ENCODE measurements around the gene CAPN2.
A peak's percentile ranks its signal among the peaks of the same experiment; 100 is the strongest.

CAPN2 gene

GRCh38 chr1:223819730-223820514, 107.6 kb downstream of the CAPN2 start:
- Histone ChIP-seq H3K27me3 (ENCODE audit: insufficient read depth, low read length, poor library complexity) (no peaks in the 10 kb centered on the region), H3K79me2 (ENCODE audit: control insufficient read depth, insufficient read depth, low read length) (peaks cover 28% of the 10 kb centered on the region), H4K5ac (ENCODE audit: low read length) (no peak overlapping the region), H2BK120ac (ENCODE audit: low read depth, low read length) (no peak overlapping the region), H3K18ac (ENCODE audit: low read length) (peak overlapping the region; percentile 99), H3K9ac (ENCODE audit: low read length) (no peak overlapping the region), H3K4me2 (ENCODE audit: low read length) (no peak overlapping the region), H2BK5ac (ENCODE audit: low read length) (no peak overlapping the region), H4K8ac (ENCODE audit: low read depth, low read length) (no peak overlapping the region), H2AK5ac (ENCODE audit: low read length) (no peak overlapping the region), H2BK15ac (replicated peaks; ENCODE audit: low read depth) (no peak overlapping the region), H3K27ac (ENCODE audit: low read depth, low read length) (peak overlapping the region; percentile 94), H3K4me1 (ENCODE audit: control insufficient read depth, low read depth, low read length) (peaks cover 23% of the 10 kb centered on the region), H3K56ac (ENCODE audit: low read length) (no peak overlapping the region), H3K79me1 (ENCODE audit: low read length) (peaks cover 9% of the 10 kb centered on the region), H3K4me3 (ENCODE audit: low read length) (no peak overlapping the region), H3K23ac (ENCODE audit: low read length) (no peak overlapping the region), H3K36me3 (ENCODE audit: control insufficient read depth, insufficient read depth, low read length) (no peaks in the 10 kb centered on the region), H3K4ac (ENCODE audit: low read depth, low read length) (peak overlapping the region; percentile 70)
- no CpG with 5 or more reads among the region's 4 CpGs for WGBS (ENCODE audit: extremely low coverage, insufficient coverage, low lambda C conversion rate)
- peak; percentile 93 for DNase-seq

GRCh38 chr1:223820515-223820858, 108.1 kb downstream of the CAPN2 start:
- Histone ChIP-seq H3K79me1 (ENCODE audit: low read length) (peaks cover 13% of the 10 kb centered on the region), H3K27me3 (ENCODE audit: insufficient read depth, low read length, poor library complexity) (no peaks in the 10 kb centered on the region), H3K56ac (ENCODE audit: low read length) (peak overlapping the region; percentile 19), H3K4me1 (ENCODE audit: control insufficient read depth, low read depth, low read length) (peaks cover 25% of the 10 kb centered on the region), H2BK5ac (ENCODE audit: low read length) (peak overlapping the region; percentile 89), H3K18ac (ENCODE audit: low read length) (peak overlapping the region; percentile 99), H2BK15ac (replicated peaks; ENCODE audit: low read depth) (peak overlapping the region; percentile 88), H4K8ac (ENCODE audit: low read depth, low read length) (no peak overlapping the region), H3K23ac (ENCODE audit: low read length) (no peak overlapping the region), H2BK120ac (ENCODE audit: low read depth, low read length) (peak overlapping the region; percentile 94), H3K79me2 (ENCODE audit: control insufficient read depth, insufficient read depth, low read length) (peaks cover 30% of the 10 kb centered on the region), H3K27ac (ENCODE audit: low read depth, low read length) (peak overlapping the region; percentile 94), H3K9ac (ENCODE audit: low read length) (peak overlapping the region; percentile 49), H3K4ac (ENCODE audit: low read depth, low read length) (peak overlapping the region; percentile 55), H4K5ac (ENCODE audit: low read length) (peak overlapping the region; percentile 44), H2AK5ac (ENCODE audit: low read length) (peak overlapping the region; percentile 1), H3K4me3 (ENCODE audit: low read length) (no peak overlapping the region), H3K36me3 (ENCODE audit: control insufficient read depth, insufficient read depth, low read length) (no peaks in the 10 kb centered on the region), H3K4me2 (ENCODE audit: low read length) (peak overlapping the region; percentile 3)
- DNase-seq: peak; percentile 94
- no CpG with 5 or more reads among the region's 2 CpGs for WGBS (ENCODE audit: extremely low coverage, insufficient coverage, low lambda C conversion rate)

GRCh38 chr1:223820971-223821370, 108.6 kb downstream of the CAPN2 start:
- peak overlapping the region; percentile 99 for H3K18ac ChIP-seq (ENCODE audit: low read length)

GRCh38 chr1:223824287-223824686, 111.9 kb downstream of the CAPN2 start:
- no peak overlapping the region for H3K4me2 ChIP-seq (ENCODE audit: low read length)
- peaks cover 38% of the 10 kb centered on the region for H3K4me1 ChIP-seq (ENCODE audit: control insufficient read depth, low read depth, low read length)
- H3K4me3 ChIP-seq (ENCODE audit: low read length): no peak overlapping the region
- H4K8ac ChIP-seq (ENCODE audit: low read depth, low read length): no peak overlapping the region
- no peaks in the 10 kb centered on the region for H3K36me3 ChIP-seq (ENCODE audit: control insufficient read depth, insufficient read depth, low read length)
- H4K5ac ChIP-seq (ENCODE audit: low read length): no peak overlapping the region
- no peaks in the 10 kb centered on the region for H3K27me3 ChIP-seq (ENCODE audit: insufficient read depth, low read length, poor library complexity)
- H3K79me1 ChIP-seq (ENCODE audit: low read length): peaks cover 17% of the 10 kb centered on the region
- H3K79me2 ChIP-seq (ENCODE audit: control insufficient read depth, insufficient read depth, low read length): peaks cover 52% of the 10 kb centered on the region
- H3K18ac ChIP-seq (ENCODE audit: low read length): no peak overlapping the region
- H2BK15ac ChIP-seq (replicated peaks; ENCODE audit: low read depth): no peak overlapping the region
- peak overlapping the region; percentile 55 for H3K27ac ChIP-seq (ENCODE audit: low read depth, low read length)
- no peak for DNase-seq
- H3K23ac ChIP-seq (ENCODE audit: low read length): no peak overlapping the region
- no peak overlapping the region for H3K9ac ChIP-seq (ENCODE audit: low read length)
- no peak overlapping the region for H2AK5ac ChIP-seq (ENCODE audit: low read length)
- no CpG with 5 or more reads among the region's 9 CpGs for WGBS (ENCODE audit: extremely low coverage, insufficient coverage, low lambda C conversion rate)
- no peak overlapping the region for H2BK5ac ChIP-seq (ENCODE audit: low read length)
- no peak overlapping the region for H3K56ac ChIP-seq (ENCODE audit: low read length)
- H3K4ac ChIP-seq (ENCODE audit: low read depth, low read length): no peak overlapping the region
- no peak overlapping the region for H2BK120ac ChIP-seq (ENCODE audit: low read depth, low read length)

More at GRCh38 chr1:223820971-223821370, 108.6 kb downstream of the CAPN2 start:
- Histone ChIP-seq H3K79me2 (ENCODE audit: control insufficient read depth, insufficient read depth, low read length) (peaks cover 32% of the 10 kb centered on the region), H3K27ac (ENCODE audit: low read depth, low read length) (peak overlapping the region; percentile 94), H4K5ac (ENCODE audit: low read length) (peak overlapping the region; percentile 50), H4K8ac (ENCODE audit: low read depth, low read length) (no peak overlapping the region), H3K23ac (ENCODE audit: low read length) (no peak overlapping the region), H3K56ac (ENCODE audit: low read length) (peak overlapping the region; percentile 19), H2AK5ac (ENCODE audit: low read length) (peak overlapping the region; percentile 1), H3K4me3 (ENCODE audit: low read length) (no peak overlapping the region), H3K36me3 (ENCODE audit: control insufficient read depth, insufficient read depth, low read length) (no peaks in the 10 kb centered on the region), H2BK5ac (ENCODE audit: low read length) (peak overlapping the region; percentile 89), H3K9ac (ENCODE audit: low read length) (peak overlapping the region; percentile 49), H2BK15ac (replicated peaks; ENCODE audit: low read depth) (peak overlapping the region; percentile 88), H3K27me3 (ENCODE audit: insufficient read depth, low read length, poor library complexity) (no peaks in the 10 kb centered on the region), H2BK120ac (ENCODE audit: low read depth, low read length) (peak overlapping the region; percentile 94), H3K79me1 (ENCODE audit: low read length) (peaks cover 13% of the 10 kb centered on the region), H3K4me2 (ENCODE audit: low read length) (peak overlapping the region; percentile 3), H3K4me1 (ENCODE audit: control insufficient read depth, low read depth, low read length) (peaks cover 27% of the 10 kb centered on the region), H3K4ac (ENCODE audit: low read depth, low read length) (peak overlapping the region; percentile 55)
- no CpG with 5 or more reads among the region's 11 CpGs for WGBS (ENCODE audit: extremely low coverage, insufficient coverage, low lambda C conversion rate)
- no peak for DNase-seq

- no peak overlapping the region for H4K8ac ChIP-seq (ENCODE audit: low read depth, low read length)
These were observed 112.4 kb downstream of the CAPN2 start for GRCh38 chr1:223824712-223825111.

More at GRCh38 chr1:223824712-223825111, 112.4 kb downstream of the CAPN2 start:
- Histone ChIP-seq H3K56ac (ENCODE audit: low read length) (no peak overlapping the region), H3K9ac (ENCODE audit: low read length) (no peak overlapping the region), H3K4me3 (ENCODE audit: low read length) (no peak overlapping the region), H3K4me1 (ENCODE audit: control insufficient read depth, low read depth, low read length) (peaks cover 38% of the 10 kb centered on the region), H3K4me2 (ENCODE audit: low read length) (no peak overlapping the region), H2AK5ac (ENCODE audit: low read length) (no peak overlapping the region), H2BK5ac (ENCODE audit: low read length) (no peak overlapping the region), H3K36me3 (ENCODE audit: control insufficient read depth, insufficient read depth, low read length) (no peaks in the 10 kb centered on the region), H3K23ac (ENCODE audit: low read length) (no peak overlapping the region), H3K18ac (ENCODE audit: low read length) (no peak overlapping the region), H3K27me3 (ENCODE audit: insufficient read depth, low read length, poor library complexity) (no peaks in the 10 kb centered on the region), H3K79me2 (ENCODE audit: control insufficient read depth, insufficient read depth, low read length) (peaks cover 56% of the 10 kb centered on the region), H2BK120ac (ENCODE audit: low read depth, low read length) (no peak overlapping the region), H4K5ac (ENCODE audit: low read length) (no peak overlapping the region), H3K79me1 (ENCODE audit: low read length) (peaks cover 17% of the 10 kb centered on the region), H2BK15ac (replicated peaks; ENCODE audit: low read depth) (no peak overlapping the region), H3K4ac (ENCODE audit: low read depth, low read length) (no peak overlapping the region), H3K27ac (ENCODE audit: low read depth, low read length) (no peak overlapping the region)
- DNase-seq: no peak
- WGBS (ENCODE audit: extremely low coverage, insufficient coverage, low lambda C conversion rate): no CpG with 5 or more reads among the region's 4 CpGs
